ENCODE results near the gene CDX2. TPM values are rescaled to one million over a fixed set of nuclear protein-coding genes. Genes with fewer than 3 reads are reported as not detected.

The CDX2 gene
- total RNA-seq, 1 donor from 2014 or later, result 0.33 TPM

- no peak overlapping the region for H3K27ac Mint-ChIP-seq (ENCODE audit: unreplicated experiment)
These were observed 10.0 kb upstream of the CDX2 start for GRCh38 chr13:27979001-27979643.

GRCh38 chr13:27978301-27978968 lies 9.3 kb upstream of the CDX2 start:
- Mint-ChIP-seq H3K4me3 (ENCODE audit: unreplicated experiment) (peak overlapping the region; percentile 23), H3K9me3 (ENCODE audit: unreplicated experiment) (no peaks in the 10 kb centered on the region), H3K36me3 (ENCODE audit: low read depth, unreplicated experiment) (peaks cover 5% of the 10 kb centered on the region), H3K27ac (ENCODE audit: unreplicated experiment) (no peak overlapping the region), H3K27me3 (ENCODE audit: unreplicated experiment) (peaks cover 46% of the 10 kb centered on the region), H3K4me1 (ENCODE audit: unreplicated experiment) (peaks cover 34% of the 10 kb centered on the region)
- DNase-seq (ENCODE audit: low spot score), result no peak
- no peak for TF ChIP-seq CTCF (IDR thresholded peaks at IDR 0.05; ENCODE audit: unreplicated experiment)

More at GRCh38 chr13:27979001-27979643, 10.0 kb upstream of the CDX2 start:
- H3K4me3 Mint-ChIP-seq (ENCODE audit: unreplicated experiment), result peak overlapping the region; percentile 65
- peaks cover 5% of the 10 kb centered on the region for H3K36me3 Mint-ChIP-seq (ENCODE audit: low read depth, unreplicated experiment)
- H3K9me3 Mint-ChIP-seq (ENCODE audit: unreplicated experiment), result no peaks in the 10 kb centered on the region
- DNase-seq (ENCODE audit: low spot score), result no peak
- TF ChIP-seq CTCF (IDR thresholded peaks at IDR 0.05; ENCODE audit: unreplicated experiment), result no peak
- H3K4me1 Mint-ChIP-seq (ENCODE audit: unreplicated experiment), result peaks cover 34% of the 10 kb centered on the region
- H3K27me3 Mint-ChIP-seq (ENCODE audit: unreplicated experiment), result peaks cover 46% of the 10 kb centered on the region

GRCh38 chr13:27977476-27978300 lies 8.6 kb upstream of the CDX2 start:
- DNase-seq (ENCODE audit: low spot score), result no peak
- TF ChIP-seq CTCF (IDR thresholded peaks at IDR 0.05; ENCODE audit: unreplicated experiment), result no peak

GRCh38 chr13:27976362-27977091 lies 7.4 kb upstream of the CDX2 start:
- H3K9me3 Mint-ChIP-seq (ENCODE audit: unreplicated experiment), result no peaks in the 10 kb centered on the region
- H3K4me1 Mint-ChIP-seq (ENCODE audit: unreplicated experiment), result peaks cover 34% of the 10 kb centered on the region
- H3K27ac Mint-ChIP-seq (ENCODE audit: unreplicated experiment), result no peak overlapping the region
- H3K27me3 Mint-ChIP-seq (ENCODE audit: unreplicated experiment), result peaks cover 36% of the 10 kb centered on the region
- no peak for TF ChIP-seq CTCF (IDR thresholded peaks at IDR 0.05; ENCODE audit: unreplicated experiment)
- no peak for DNase-seq (ENCODE audit: low spot score)
- H3K4me3 Mint-ChIP-seq (ENCODE audit: unreplicated experiment), result no peak overlapping the region
- peaks cover under 1% of the 10 kb centered on the region for H3K36me3 Mint-ChIP-seq (ENCODE audit: low read depth, unreplicated experiment)

More at GRCh38 chr13:27977476-27978300, 8.6 kb upstream of the CDX2 start:
- peak overlapping the region; percentile 85 for H3K4me3 Mint-ChIP-seq (ENCODE audit: unreplicated experiment)
- H3K27me3 Mint-ChIP-seq (ENCODE audit: unreplicated experiment), result peaks cover 46% of the 10 kb centered on the region
- no peak overlapping the region for H3K27ac Mint-ChIP-seq (ENCODE audit: unreplicated experiment)
- H3K4me1 Mint-ChIP-seq (ENCODE audit: unreplicated experiment), result peaks cover 34% of the 10 kb centered on the region
- H3K36me3 Mint-ChIP-seq (ENCODE audit: low read depth, unreplicated experiment), result peaks cover 5% of the 10 kb centered on the region
- no peaks in the 10 kb centered on the region for H3K9me3 Mint-ChIP-seq (ENCODE audit: unreplicated experiment)

All from endothelial cell (in vitro differentiated cells).